GM18502 (cell line): ENCODE data around the gene KCNT1.

Source experiments
- ATAC-seq: cut with Tn5 transposase; IDR thresholded peaks from one replicate; pipeline ENCODE4 v1.9.1; 2021; ENCODE audit warnings: mild to moderate bottlenecking; ENCODE audit not compliant: unreplicated experiment, poor library complexity

The KCNT1 gene

GRCh38 chr9:135827866-135828580 lies 126.0 kb downstream of the KCNT1 start:
- no peak for ATAC-seq

- ATAC-seq = no peak
These were observed 126.7 kb downstream of the KCNT1 start for GRCh38 chr9:135828656-135829055.

GRCh38 chr9:135830496-135830895 lies 128.5 kb downstream of the KCNT1 start:
- ATAC-seq = no peak

GRCh38 chr9:135833864-135834263 lies 131.9 kb downstream of the KCNT1 start:
- ATAC-seq = no peak

- ATAC-seq = no peak
These were observed 133.1 kb downstream of the KCNT1 start for GRCh38 chr9:135835131-135835530.

- no peak for ATAC-seq
These were observed 137.5 kb downstream of the KCNT1 start for GRCh38 chr9:135839516-135839915.

- no peak for ATAC-seq
These were observed 138.1 kb downstream of the KCNT1 start for GRCh38 chr9:135840107-135840506.

- no peak for ATAC-seq
These were observed 138.6 kb downstream of the KCNT1 start for GRCh38 chr9:135840539-135840938.
